Common myeloid progenitor, CD34-positive (primary cell): ENCODE measurements around the gene CHRNA7.

Source experiments
- CTCF ChIA-PET: fragments of 350-600 bp; sonication (Branson Sonifier 250); formaldehyde crosslinking; loops from one replicate; lab custom pipeline; 2021; ENCODE audit warnings: antibody characterized with exemption; lab: Charles Lee
- POLR2A ChIA-PET: fragments of 350-600 bp; sonication (Branson Sonifier 250); formaldehyde crosslinking; loops from one replicate; lab custom pipeline; 2021; ENCODE audit warnings: antibody characterized with exemption; lab: Charles Lee
- DNase-seq, 3 donors: peaks; one replicate each; pipeline versions ENCODE4 v3.0.0 to v3.0.0-alpha.2; 2013
- H3K27ac ChIP-seq, 2 experiments: 1 replicate in 1 of 2; 2 replicates in 1 of 2; pipeline ENCODE4 v1.7.0; 2013; ENCODE audit warnings: inconsistent platforms in 2 of 2, low read length in 2 of 2, mild to moderate bottlenecking in 2 of 2, low read depth in 1 of 2, moderate library complexity in 1 of 2; ENCODE audit not compliant: severe bottlenecking in 2 of 2, insufficient read depth in 1 of 2, poor library complexity in 1 of 2
- H3K27me3 ChIP-seq, 5 experiments: replicated peaks in 2 of 5; 1 replicate in 3 of 5; 2 replicates in 2 of 5; pipeline versions ENCODE4 v1.6.1 to v1.7.0; 2013; ENCODE audit warnings: low read length in 4 of 5, mild to moderate bottlenecking in 2 of 5, moderate library complexity in 2 of 5, inconsistent platforms in 1 of 5; ENCODE audit not compliant: insufficient read depth in 5 of 5, control insufficient read depth in 4 of 5
- H3K36me3 ChIP-seq, 4 experiments: 1 replicate in 2 of 4; 2 replicates in 2 of 4; pipeline versions ENCODE4 v1.6.1 to v1.7.0; 2013; ENCODE audit warnings: low read length in 3 of 4, control low read depth in 1 of 4, mild to moderate bottlenecking in 1 of 4; ENCODE audit not compliant: control insufficient read depth in 4 of 4, insufficient read depth in 4 of 4
- H3K4me1 ChIP-seq, 4 experiments: 1 replicate in 3 of 4; 2 replicates in 1 of 4; pipeline versions ENCODE4 v1.6.1 to v1.7.1; 2013; ENCODE audit warnings: low read length in 3 of 4, mild to moderate bottlenecking in 3 of 4, control low read depth in 1 of 4, inconsistent platforms in 1 of 4, moderate library complexity in 1 of 4; ENCODE audit not compliant: control insufficient read depth in 4 of 4, insufficient read depth in 4 of 4; ENCODE audit errors: control extremely low read depth in 1 of 4
- H3K4me3 ChIP-seq, 7 experiments: 1 replicate in 4 of 7; 2 replicates in 3 of 7; pipeline versions ENCODE4 v1.5.1 to v1.7.0; 2013; ENCODE audit warnings: mild to moderate bottlenecking in 7 of 7, low read length in 6 of 7, moderate library complexity in 6 of 7, inconsistent platforms in 2 of 7, low read depth in 2 of 7, control low read depth in 1 of 7; ENCODE audit not compliant: insufficient read depth in 4 of 7, control insufficient read depth in 1 of 7; ENCODE audit errors: extremely low read depth in 1 of 7
- H3K9me3 ChIP-seq, 5 experiments: 1 replicate in 4 of 5; 2 replicates in 1 of 5; pipeline versions ENCODE4 v1.6.1 to v1.7.1; 2013; ENCODE audit warnings: low read length in 4 of 5, mild to moderate bottlenecking in 2 of 5, inconsistent platforms in 1 of 5, low read depth in 1 of 5, moderate library complexity in 1 of 5; ENCODE audit not compliant: control insufficient read depth in 4 of 5, insufficient read depth in 2 of 5; ENCODE audit errors: control extremely low read depth in 1 of 5
- WGBS: methylation state at CpG from one replicate; pipeline ENCODE4 v1.1.5; 2013; ENCODE audit not compliant: insufficient coverage; 5-methylcytosine and 5-hydroxymethylcytosine counted together

Gene CHRNA7

GRCh38 chr15:32096916-32097617 lies 66.8 kb downstream of the CHRNA7 start:
- no peak for DNase-seq
- Histone ChIP-seq H3K27ac (no peak overlapping the region), H3K27me3 (no peaks in the 10 kb centered on the region), H3K36me3 (no peaks in the 10 kb centered on the region), H3K4me1 (peaks cover 0 to 10% (median 7%) of the 10 kb centered on the region in 4 experiments), H3K9me3 (no peaks in the 10 kb centered on the region), H3K4me3 (no peak overlapping the region)
- POLR2A ChIA-PET, result no interaction called here
- WGBS, result 96% methylated on average over 10 of the region's 13 CpGs
- CTCF ChIA-PET, result no interaction called here

GRCh38 chr15:32098033-32098432 lies 67.7 kb downstream of the CHRNA7 start:
- H3K27ac ChIP-seq, result no peak overlapping the region
- no peak for DNase-seq
- H3K4me3 ChIP-seq, result peak overlapping the region in 2 of 7 experiments; percentile 31 to 48
- ChIA-PET CTCF (no interaction called here), POLR2A (interaction anchor here (0.6 kb wide), 1 partner anchor 489 kb away, joined by 4 read pairs; no protein-coding TSS in a partner anchor)
- no peaks in the 10 kb centered on the region for H3K36me3 ChIP-seq
- H3K4me1 ChIP-seq, result peaks cover 0 to 10% (median 7%) of the 10 kb centered on the region in 4 experiments
- no peaks in the 10 kb centered on the region for H3K9me3 ChIP-seq
- no peaks in the 10 kb centered on the region for H3K27me3 ChIP-seq
- 15% methylated on average over 7 of the region's 7 CpGs for WGBS

GRCh38 chr15:32099097-32099785 lies 68.9 kb downstream of the CHRNA7 start:
- DNase-seq, result no peak
- POLR2A ChIA-PET, result no interaction called here
- no peaks in the 10 kb centered on the region for H3K36me3 ChIP-seq
- H3K9me3 ChIP-seq, result no peaks in the 10 kb centered on the region
- no peak overlapping the region for H3K27ac ChIP-seq
- H3K4me1 ChIP-seq, result peaks cover 0 to 13% (median 9%) of the 10 kb centered on the region in 4 experiments
- WGBS, result 78% methylated on average over 6 of the region's 7 CpGs
- CTCF ChIA-PET, result no interaction called here
- no peaks in the 10 kb centered on the region for H3K27me3 ChIP-seq
- H3K4me3 ChIP-seq, result no peak overlapping the region

GRCh38 chr15:32099956-32100684 lies 69.8 kb downstream of the CHRNA7 start:
- H3K27me3 ChIP-seq, result no peaks in the 10 kb centered on the region
- no peak for DNase-seq
- peaks cover 5 to 21% (median 13%) of the 10 kb centered on the region in 4 experiments for H3K4me1 ChIP-seq
- ChIA-PET CTCF (no interaction called here), POLR2A (no interaction called here)
- H3K4me3 ChIP-seq, result no peak overlapping the region
- no peak overlapping the region for H3K27ac ChIP-seq
- H3K36me3 ChIP-seq, result no peaks in the 10 kb centered on the region
- H3K9me3 ChIP-seq, result no peaks in the 10 kb centered on the region
- WGBS, result over 99% methylated on average over 10 of the region's 10 CpGs

GRCh38 chr15:32104061-32104995 lies 74.0 kb downstream of the CHRNA7 start:
- H3K4me3 ChIP-seq, result peak overlapping the region in 1 of 7 experiments; percentile 29
- peak; percentile 55 to 92 (median 89) for DNase-seq
- H3K27ac ChIP-seq, result no peak overlapping the region
- H3K4me1 ChIP-seq, result peaks cover 14 to 33% (median 23%) of the 10 kb centered on the region in 4 experiments
- no peaks in the 10 kb centered on the region for H3K36me3 ChIP-seq
- POLR2A ChIA-PET, result no interaction called here
- no peaks in the 10 kb centered on the region for H3K27me3 ChIP-seq
- CTCF ChIA-PET, result no interaction called here
- WGBS, result 44% methylated on average over 18 of the region's 18 CpGs
- H3K9me3 ChIP-seq, result no peaks in the 10 kb centered on the region

- Histone ChIP-seq H3K4me1 (peaks cover 14 to 33% (median 23%) of the 10 kb centered on the region in 4 experiments), H3K36me3 (no peaks in the 10 kb centered on the region), H3K27me3 (no peaks in the 10 kb centered on the region), H3K9me3 (no peaks in the 10 kb centered on the region), H3K4me3 (no peak overlapping the region), H3K27ac (no peak overlapping the region)
- DNase-seq, result peak in 2 of 3 donors; percentile 13 to 33
- POLR2A ChIA-PET, result no interaction called here
- WGBS, result 94% methylated on average over 9 of the region's 11 CpGs
- CTCF ChIA-PET, result interaction anchor here (0.7 kb wide), 1 partner anchor 34 kb away, joined by 3 read pairs; no protein-coding TSS in a partner anchor
Measured at GRCh38 chr15:32105258-32106241, 75.2 kb downstream of the CHRNA7 start.
